Measurements from ENCODE around the gene IGFALS.
A peak's percentile ranks its signal among the peaks of the same experiment; 100 is the strongest.

Gene IGFALS

GRCh38 chr16:1771188-1771863 lies 22.2 kb downstream of the IGFALS start, which contains the start of gene NME3:
Gene NME3, minus strand, starts transcription at chr16:1771543. Its CDS starts 9 bp downstream, at chr16:1771534.
- H3K4me3 ChIP-seq (ENCODE audit: low read depth, low read length) = peak within 1 kb of the TSS; percentile 96
- no peak for TF ChIP-seq CTCF (IDR thresholded peaks at IDR 0.05; ENCODE audit: borderline replicate concordance, insufficient read depth, low read depth, low read length)

- H3K4me3 ChIP-seq (ENCODE audit: low read depth, low read length) = peak overlapping the region; percentile 96
- no peak for TF ChIP-seq CTCF (IDR thresholded peaks at IDR 0.05; ENCODE audit: borderline replicate concordance, insufficient read depth, low read depth, low read length)
Measured at GRCh38 chr16:1770328-1771187, 22.9 kb downstream of the IGFALS start.

GRCh38 chr16:1769402-1770300 lies 23.9 kb downstream of the IGFALS start:
- no peak for TF ChIP-seq CTCF (IDR thresholded peaks at IDR 0.05; ENCODE audit: borderline replicate concordance, insufficient read depth, low read depth, low read length)
- H3K4me3 ChIP-seq (ENCODE audit: low read depth, low read length) = no peak overlapping the region

GRCh38 chr16:1768767-1769401 lies 24.6 kb downstream of the IGFALS start:
- no peak overlapping the region for H3K4me3 ChIP-seq (ENCODE audit: low read depth, low read length)
- TF ChIP-seq CTCF (IDR thresholded peaks at IDR 0.05; ENCODE audit: borderline replicate concordance, insufficient read depth, low read depth, low read length) = no peak

- TF ChIP-seq CTCF (IDR thresholded peaks at IDR 0.05; ENCODE audit: borderline replicate concordance, insufficient read depth, low read depth, low read length) = no peak
- no peak overlapping the region for H3K4me3 ChIP-seq (ENCODE audit: low read depth, low read length)
Measured at GRCh38 chr16:1768061-1768766, 25.3 kb downstream of the IGFALS start.
